ENCODE measurements around the gene SLC25A33. TPM values are rescaled to one million over a fixed set of nuclear protein-coding genes. Genes with fewer than 3 reads are reported as not detected.
"Not testable (repeated sequence)": the region's sequence is repeated elsewhere in the genome, so short reads cannot be mapped to it uniquely, and the experiment has no call there.

SLC25A33 gene
- total RNA-seq, 3 donors from 2014 or later: 22.2 to 24.9 (median 22.2) TPM

- no peak for ATAC-seq
- no peak for DNase-seq
- H3K4me3 Mint-ChIP-seq: no peak overlapping the region
- H3K9me3 Mint-ChIP-seq: no peaks in the 10 kb centered on the region
- H3K36me3 Mint-ChIP-seq (ENCODE audit: insufficient read depth): peaks cover 39% of the 10 kb centered on the region
- peaks cover 30% of the 10 kb centered on the region for H3K4me1 Mint-ChIP-seq (ENCODE audit: low read depth)
- H3K27me3 Mint-ChIP-seq (ENCODE audit: low read depth): no peaks in the 10 kb centered on the region
Measured at GRCh38 chr1:9558271-9558945, 19.1 kb downstream of the SLC25A33 start.

DNA sequence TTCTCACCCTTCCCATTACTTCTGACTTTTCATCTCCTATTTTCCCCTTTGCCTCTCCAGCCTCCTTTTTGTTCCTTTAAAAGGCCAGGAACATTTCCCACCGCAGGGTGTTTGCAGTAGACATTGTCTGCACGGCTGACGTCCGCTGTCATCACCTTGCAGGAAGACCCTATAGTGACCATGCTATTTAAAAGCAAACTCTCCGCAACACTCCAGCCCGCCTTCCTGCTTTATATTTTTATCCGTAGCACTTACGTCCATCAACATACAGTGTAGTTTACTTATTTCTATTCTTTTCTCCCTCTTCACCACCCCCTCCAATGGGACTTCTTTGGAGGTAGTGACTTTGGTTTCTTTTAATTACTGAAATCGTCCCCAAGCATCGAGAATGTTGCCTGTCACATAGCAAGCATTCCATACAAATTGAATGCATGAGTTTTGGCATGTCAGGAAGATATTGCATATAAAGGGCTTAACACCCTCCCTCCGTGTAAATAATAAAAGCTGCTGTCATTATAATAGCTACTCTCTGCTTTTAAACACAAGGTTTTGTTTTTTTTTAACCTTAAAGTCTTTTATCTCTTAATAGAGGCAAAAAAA, 19.8 kb downstream of the SLC25A33 start:
- H3K27me3 Mint-ChIP-seq (ENCODE audit: low read depth): no peaks in the 10 kb centered on the region
- H3K36me3 Mint-ChIP-seq (ENCODE audit: insufficient read depth): peaks cover 36% of the 10 kb centered on the region
- peaks cover 30% of the 10 kb centered on the region for H3K4me1 Mint-ChIP-seq (ENCODE audit: low read depth)
- DNase-seq: no peak
- no peak for ATAC-seq
- no peak overlapping the region for H3K4me3 Mint-ChIP-seq
- H3K9me3 Mint-ChIP-seq: no peaks in the 10 kb centered on the region

- Mint-ChIP-seq H3K9me3 (no peaks in the 10 kb centered on the region), H3K4me3 (no peak overlapping the region), H3K36me3 (ENCODE audit: insufficient read depth) (peaks cover 36% of the 10 kb centered on the region), H3K4me1 (ENCODE audit: low read depth) (peaks cover 30% of the 10 kb centered on the region), H3K27me3 (ENCODE audit: low read depth) (no peaks in the 10 kb centered on the region)
- DNase-seq: no peak
- ATAC-seq: no peak
Measured at GRCh38 chr1:9559673-9560072, 20.4 kb downstream of the SLC25A33 start.

- ATAC-seq; H3K27me3 Mint-ChIP-seq (ENCODE audit: low read depth); H3K4me3 Mint-ChIP-seq; H3K9me3 Mint-ChIP-seq; DNase-seq: not testable (repeated sequence)
- H3K4me1 Mint-ChIP-seq (ENCODE audit: low read depth): peaks cover 30% of the 10 kb centered on the region
- peaks cover 36% of the 10 kb centered on the region for H3K36me3 Mint-ChIP-seq (ENCODE audit: insufficient read depth)
Measured at GRCh38 chr1:9560090-9560489, 20.8 kb downstream of the SLC25A33 start.

- ATAC-seq (no peak), DNase-seq (no peak)
Measured at GRCh38 chr1:9561429-9561828, 22.2 kb downstream of the SLC25A33 start.

GRCh38 chr1:9569267-9569666, 30.0 kb downstream of the SLC25A33 start:
- Mint-ChIP-seq H3K27me3 (ENCODE audit: low read depth) (no peaks in the 10 kb centered on the region), H3K4me3 (no peak overlapping the region), H3K36me3 (ENCODE audit: insufficient read depth) (peaks cover 18% of the 10 kb centered on the region), H3K4me1 (ENCODE audit: low read depth) (no peaks in the 10 kb centered on the region), H3K9me3 (no peaks in the 10 kb centered on the region)
- DNase-seq (no peak), ATAC-seq (no peak)

More at GRCh38 chr1:9561429-9561828, 22.2 kb downstream of the SLC25A33 start:
- peaks cover 30% of the 10 kb centered on the region for H3K4me1 Mint-ChIP-seq (ENCODE audit: low read depth)
- H3K27me3 Mint-ChIP-seq (ENCODE audit: low read depth): no peaks in the 10 kb centered on the region
- no peak overlapping the region for H3K4me3 Mint-ChIP-seq
- H3K36me3 Mint-ChIP-seq (ENCODE audit: insufficient read depth): peaks cover 24% of the 10 kb centered on the region
- no peaks in the 10 kb centered on the region for H3K9me3 Mint-ChIP-seq

- not testable (repeated sequence) for H3K27me3 Mint-ChIP-seq (ENCODE audit: low read depth); H3K4me3 Mint-ChIP-seq; H3K4me1 Mint-ChIP-seq (ENCODE audit: low read depth); H3K9me3 Mint-ChIP-seq; ATAC-seq; DNase-seq
- peaks cover 23% of the 10 kb centered on the region for H3K36me3 Mint-ChIP-seq (ENCODE audit: insufficient read depth)
Measured at GRCh38 chr1:9570886-9571529, 31.7 kb downstream of the SLC25A33 start.

- ATAC-seq: no peak
- no peaks in the 10 kb centered on the region for H3K27me3 Mint-ChIP-seq (ENCODE audit: low read depth)
Measured at GRCh38 chr1:9573723-9574122, 34.5 kb downstream of the SLC25A33 start.

DNA sequence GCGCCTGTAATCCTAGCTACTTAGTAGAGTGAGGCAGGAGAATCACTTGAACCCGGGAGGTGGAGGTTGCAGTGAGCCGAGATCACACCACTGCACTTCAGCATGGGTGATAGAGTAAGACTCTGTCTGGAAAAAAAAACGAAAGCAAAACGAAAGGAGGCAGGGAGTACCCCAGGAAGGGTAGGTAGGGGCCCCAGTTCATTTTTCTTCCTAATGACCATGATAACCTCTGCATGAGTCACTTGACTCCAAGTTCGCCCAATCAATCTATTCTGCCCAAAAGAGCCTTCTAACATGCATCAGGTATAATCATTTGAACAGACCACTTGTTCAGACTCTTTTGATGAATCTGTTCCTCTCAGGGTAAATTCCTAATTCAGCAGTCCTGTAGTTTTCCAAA, 36.2 kb downstream of the SLC25A33 start:
- no peaks in the 10 kb centered on the region for H3K27me3 Mint-ChIP-seq (ENCODE audit: low read depth)
- no peak overlapping the region for H3K4me3 Mint-ChIP-seq
- no peak for ATAC-seq
- H3K36me3 Mint-ChIP-seq (ENCODE audit: insufficient read depth): peaks cover 24% of the 10 kb centered on the region
- no peaks in the 10 kb centered on the region for H3K9me3 Mint-ChIP-seq
- H3K4me1 Mint-ChIP-seq (ENCODE audit: low read depth): no peaks in the 10 kb centered on the region
- DNase-seq: no peak

More at GRCh38 chr1:9573723-9574122, 34.5 kb downstream of the SLC25A33 start:
- Mint-ChIP-seq H3K36me3 (ENCODE audit: insufficient read depth) (peaks cover 33% of the 10 kb centered on the region), H3K4me1 (ENCODE audit: low read depth) (no peaks in the 10 kb centered on the region), H3K4me3 (no peak overlapping the region), H3K9me3 (no peaks in the 10 kb centered on the region)
- no peak for DNase-seq

DNA sequence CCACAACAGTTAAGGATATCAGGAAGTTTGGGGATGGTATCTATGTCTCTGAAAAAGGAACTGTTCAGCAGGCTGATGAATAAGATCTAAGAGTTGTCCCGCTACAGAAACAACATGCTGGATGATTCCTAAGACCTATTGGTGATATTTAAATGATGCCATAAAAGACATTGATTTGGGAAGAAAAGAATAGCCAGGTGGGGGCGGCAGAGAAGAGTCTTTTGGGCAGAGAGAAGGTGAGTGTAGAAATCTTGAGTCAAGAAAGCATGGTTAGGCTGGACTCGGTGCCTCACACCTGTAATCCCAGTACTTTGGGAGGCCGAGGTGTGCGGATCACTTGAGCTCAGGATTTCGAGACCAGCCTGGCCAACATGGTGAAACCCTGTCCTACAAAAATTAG, 37.6 kb downstream of the SLC25A33 start:
- H3K4me1 Mint-ChIP-seq (ENCODE audit: low read depth): no peaks in the 10 kb centered on the region
- no peaks in the 10 kb centered on the region for H3K9me3 Mint-ChIP-seq
- peaks cover 25% of the 10 kb centered on the region for H3K36me3 Mint-ChIP-seq (ENCODE audit: insufficient read depth)
- ATAC-seq: no peak
- no peak overlapping the region for H3K4me3 Mint-ChIP-seq
- H3K27me3 Mint-ChIP-seq (ENCODE audit: low read depth): no peaks in the 10 kb centered on the region
- DNase-seq: no peak

GRCh38 chr1:9577423-9577822, 38.2 kb downstream of the SLC25A33 start:
- Mint-ChIP-seq H3K9me3 (no peaks in the 10 kb centered on the region), H3K27me3 (ENCODE audit: low read depth) (no peaks in the 10 kb centered on the region), H3K36me3 (ENCODE audit: insufficient read depth) (peaks cover 25% of the 10 kb centered on the region), H3K4me1 (ENCODE audit: low read depth) (no peaks in the 10 kb centered on the region), H3K4me3 (no peak overlapping the region)
- no peak for DNase-seq
- ATAC-seq: no peak

- H3K27me3 Mint-ChIP-seq (ENCODE audit: low read depth): no peaks in the 10 kb centered on the region
- ATAC-seq (no peak), DNase-seq (no peak)
- peaks cover 28% of the 10 kb centered on the region for H3K36me3 Mint-ChIP-seq (ENCODE audit: insufficient read depth)
- no peak overlapping the region for H3K4me3 Mint-ChIP-seq
- H3K4me1 Mint-ChIP-seq (ENCODE audit: low read depth): no peaks in the 10 kb centered on the region
- no peaks in the 10 kb centered on the region for H3K9me3 Mint-ChIP-seq
Measured at GRCh38 chr1:9580942-9581341, 41.7 kb downstream of the SLC25A33 start.

DNA sequence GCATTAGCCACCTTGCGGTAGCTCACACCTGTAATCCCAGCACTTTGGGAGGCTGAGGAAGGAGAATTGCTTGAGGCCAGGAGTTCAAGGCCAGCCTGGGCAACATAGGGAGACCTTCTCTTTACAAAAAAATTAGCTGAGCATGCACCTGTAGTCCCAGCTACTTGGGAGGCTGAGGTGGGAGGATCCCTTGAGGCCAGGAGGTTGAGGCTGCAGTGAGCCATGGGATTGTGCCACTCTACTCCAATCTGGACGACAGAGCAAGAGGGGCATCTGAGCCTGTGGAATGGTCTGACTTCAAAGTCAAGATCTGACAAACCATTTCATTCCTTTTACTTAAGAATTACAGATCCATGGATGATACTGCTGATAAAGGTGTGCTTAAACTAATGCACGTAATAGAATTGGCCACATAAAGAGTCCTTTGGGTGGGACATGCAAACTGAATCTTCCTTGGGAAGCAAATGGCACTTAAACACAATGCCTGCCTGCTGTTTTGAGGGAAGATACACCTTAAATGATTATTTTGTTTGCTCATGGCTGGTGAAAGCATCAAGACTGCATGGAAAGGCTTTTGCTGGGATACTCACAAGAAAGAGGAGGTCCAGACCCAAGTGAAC, 47.0 kb downstream of the SLC25A33 start:
- Mint-ChIP-seq H3K9me3 (no peaks in the 10 kb centered on the region), H3K4me3 (no peak overlapping the region), H3K4me1 (ENCODE audit: low read depth) (peaks cover 20% of the 10 kb centered on the region), H3K36me3 (ENCODE audit: insufficient read depth) (peaks cover 8% of the 10 kb centered on the region), H3K27me3 (ENCODE audit: low read depth) (no peaks in the 10 kb centered on the region)
- ATAC-seq (no peak), DNase-seq (no peak)

DNA sequence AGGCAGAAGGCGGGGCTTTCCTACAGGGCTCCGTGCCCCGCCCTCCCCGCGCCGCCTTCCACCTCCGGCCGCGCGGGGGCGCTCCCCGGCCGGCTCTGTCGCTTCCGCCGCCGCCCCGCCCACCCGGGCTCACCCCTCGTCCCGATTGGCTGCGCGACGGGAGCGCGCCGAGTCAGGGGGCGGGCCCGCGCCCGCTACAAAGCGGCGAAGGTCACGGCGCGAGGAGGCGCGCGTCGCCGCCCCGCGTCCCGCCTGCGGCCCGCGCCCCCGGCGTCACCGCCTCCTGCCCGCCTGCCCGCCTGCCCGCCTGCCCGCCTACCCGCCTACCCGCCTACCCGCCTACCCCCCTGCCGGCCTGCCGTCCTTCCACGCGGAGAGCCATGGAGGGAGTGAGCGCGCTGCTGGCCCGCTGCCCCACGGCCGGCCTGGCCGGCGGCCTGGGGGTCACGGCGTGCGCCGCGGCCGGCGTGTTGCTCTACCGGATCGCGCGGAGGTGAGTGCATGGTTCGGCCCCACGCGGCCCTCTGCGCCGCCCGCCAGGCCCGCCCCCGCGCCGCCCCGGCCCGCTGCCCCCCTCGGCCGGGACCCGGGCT, 49.4 kb downstream of the SLC25A33 start, which contains the start of gene TMEM201:
Gene TMEM201, plus strand, starts transcription at position 361 of the 593 bp plus-strand sequence. Its CDS starts 20 bp downstream, at position 381.
- H3K36me3 Mint-ChIP-seq (ENCODE audit: insufficient read depth): no peaks in the 10 kb centered on the region
- H3K4me1 Mint-ChIP-seq (ENCODE audit: low read depth): peaks cover 38% of the 10 kb centered on the region
- peak within 1 kb of the TSS; percentile 84 for H3K4me3 Mint-ChIP-seq
- ATAC-seq: peak; percentile 89 to 91
- H3K9me3 Mint-ChIP-seq: no peaks in the 10 kb centered on the region
- peak; percentile 93 for DNase-seq
- no peaks in the 10 kb centered on the region for H3K27me3 Mint-ChIP-seq (ENCODE audit: low read depth)
